Left ventricle myocardium inferior (tissue), 1 donor: ENCODE results near the gene FREM3. TPM values are rescaled to one million over a fixed set of nuclear protein-coding genes. Genes with fewer than 3 reads are reported as not detected.

Experiments
- DNase-seq: peaks from one replicate; pipeline ENCODE4 v3.0.0-alpha.2; 2020
- H3K27ac ChIP-seq: fragments of 200-600 bp; replicated peaks from 2 replicates; pipeline ENCODE4 v1.8.0; 2021
- H3K27me3 ChIP-seq: fragments of 200-600 bp; 2 replicates; pipeline ENCODE4 v1.8.0; 2021; ENCODE audit warnings: low read depth
- H3K36me3 ChIP-seq: fragments of 200-600 bp; 2 replicates; pipeline ENCODE4 v1.8.0; 2021
- H3K4me1 ChIP-seq: fragments of 200-600 bp; 2 replicates; pipeline ENCODE4 v1.8.0; 2021
- H3K4me3 ChIP-seq: fragments of 200-600 bp; 2 replicates; pipeline ENCODE4 v1.8.0; 2021; ENCODE audit warnings: mild to moderate bottlenecking, moderate library complexity
- H3K9me3 ChIP-seq: fragments of 200-600 bp; replicated peaks from 2 replicates; pipeline ENCODE4 v1.8.0; 2021
- intact Hi-C: fragments of 100-400 bp; cut with micrococcal nuclease; formaldehyde crosslinking; loops from one replicate; pipeline ENCODE4 v1.11.0; 2022
- total RNA-seq: library from RNA; stranded (reverse); fragmentation: NEBNext Ultra II Directional; extraction: Animal tissue kit (Norgen Biotek cat#: 25700); gene quantifications from one replicate; pipeline ENCODE4 v1.2.1, GENCODE V29; 2021
- TF ChIP-seq, protein P1 (sequence below): fragments of 200-600 bp; IDR thresholded peaks from 2 replicates; pipeline ENCODE4 v1.8.0; 2021; ENCODE audit warnings: antibody characterized with exemption, mild to moderate bottlenecking, borderline replicate concordance
- donor health status: DM: no; HTN: yes; CAD: no; lungs with severe emphysema.

FREM3 gene
- total RNA-seq, 1 donor from 2014 or later, result not detected

DNA sequence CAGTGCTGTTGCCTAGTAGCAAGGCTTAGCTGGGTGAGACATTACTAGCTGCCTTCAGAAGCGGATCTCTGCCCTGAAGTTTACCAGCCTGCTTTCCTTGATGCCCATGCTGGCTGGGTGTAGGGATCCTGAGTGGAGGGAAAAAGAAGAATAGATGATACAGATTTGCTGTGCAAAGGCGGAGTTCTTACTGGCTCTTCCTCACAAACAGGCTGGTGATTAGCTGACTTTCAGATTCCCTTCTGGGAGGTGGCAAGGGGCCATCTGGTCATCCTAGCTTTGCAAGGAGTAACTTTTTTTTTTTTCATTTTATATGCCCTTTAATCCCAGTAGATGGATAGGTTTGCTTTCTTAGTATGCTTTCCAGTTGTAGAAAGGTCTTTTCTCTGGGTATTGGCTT lies 142.2 kb downstream of the FREM3 start:
- Histone ChIP-seq H3K36me3 (peaks cover 7% of the 10 kb centered on the region), H3K4me3 (no peak overlapping the region), H3K27ac (no peak overlapping the region), H3K27me3 (no peaks in the 10 kb centered on the region), H3K9me3 (no peaks in the 10 kb centered on the region), H3K4me1 (peaks cover 17% of the 10 kb centered on the region)
- intact Hi-C loops, result no loop called here
- no peak for DNase-seq
- TF ChIP-seq, protein P1, sequence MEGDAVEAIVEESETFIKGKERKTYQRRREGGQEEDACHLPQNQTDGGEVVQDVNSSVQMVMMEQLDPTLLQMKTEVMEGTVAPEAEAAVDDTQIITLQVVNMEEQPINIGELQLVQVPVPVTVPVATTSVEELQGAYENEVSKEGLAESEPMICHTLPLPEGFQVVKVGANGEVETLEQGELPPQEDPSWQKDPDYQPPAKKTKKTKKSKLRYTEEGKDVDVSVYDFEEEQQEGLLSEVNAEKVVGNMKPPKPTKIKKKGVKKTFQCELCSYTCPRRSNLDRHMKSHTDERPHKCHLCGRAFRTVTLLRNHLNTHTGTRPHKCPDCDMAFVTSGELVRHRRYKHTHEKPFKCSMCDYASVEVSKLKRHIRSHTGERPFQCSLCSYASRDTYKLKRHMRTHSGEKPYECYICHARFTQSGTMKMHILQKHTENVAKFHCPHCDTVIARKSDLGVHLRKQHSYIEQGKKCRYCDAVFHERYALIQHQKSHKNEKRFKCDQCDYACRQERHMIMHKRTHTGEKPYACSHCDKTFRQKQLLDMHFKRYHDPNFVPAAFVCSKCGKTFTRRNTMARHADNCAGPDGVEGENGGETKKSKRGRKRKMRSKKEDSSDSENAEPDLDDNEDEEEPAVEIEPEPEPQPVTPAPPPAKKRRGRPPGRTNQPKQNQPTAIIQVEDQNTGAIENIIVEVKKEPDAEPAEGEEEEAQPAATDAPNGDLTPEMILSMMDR, result no peak

DNA sequence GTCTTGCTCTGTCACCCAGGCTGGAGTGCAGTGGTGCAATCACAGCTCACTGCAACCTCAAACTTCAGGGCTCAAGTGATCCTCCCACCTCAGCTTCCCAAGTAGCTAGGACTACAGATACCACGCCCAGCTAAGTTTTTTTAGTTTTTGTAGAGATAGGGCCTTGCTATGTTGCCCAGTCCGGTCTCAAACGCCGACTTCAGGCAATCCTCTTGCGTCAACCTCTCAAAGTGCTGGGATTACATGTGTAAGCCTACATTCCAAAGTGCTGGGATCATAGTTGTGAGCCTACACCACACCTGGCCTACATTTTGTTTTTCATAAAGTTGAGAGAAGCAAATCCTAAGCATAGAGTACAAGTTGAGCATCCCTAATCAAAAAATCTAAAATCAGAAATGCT lies 144.8 kb downstream of the FREM3 start:
- H3K9me3 ChIP-seq, result no peaks in the 10 kb centered on the region
- H3K36me3 ChIP-seq, result peaks cover 32% of the 10 kb centered on the region
- peaks cover 19% of the 10 kb centered on the region for H3K4me1 ChIP-seq
- H3K27me3 ChIP-seq, result no peaks in the 10 kb centered on the region
- DNase-seq, result no peak
- intact Hi-C loops, result no loop called here
- no peak overlapping the region for H3K27ac ChIP-seq
- TF ChIP-seq, protein P1, result no peak
- H3K4me3 ChIP-seq, result no peak overlapping the region

DNA sequence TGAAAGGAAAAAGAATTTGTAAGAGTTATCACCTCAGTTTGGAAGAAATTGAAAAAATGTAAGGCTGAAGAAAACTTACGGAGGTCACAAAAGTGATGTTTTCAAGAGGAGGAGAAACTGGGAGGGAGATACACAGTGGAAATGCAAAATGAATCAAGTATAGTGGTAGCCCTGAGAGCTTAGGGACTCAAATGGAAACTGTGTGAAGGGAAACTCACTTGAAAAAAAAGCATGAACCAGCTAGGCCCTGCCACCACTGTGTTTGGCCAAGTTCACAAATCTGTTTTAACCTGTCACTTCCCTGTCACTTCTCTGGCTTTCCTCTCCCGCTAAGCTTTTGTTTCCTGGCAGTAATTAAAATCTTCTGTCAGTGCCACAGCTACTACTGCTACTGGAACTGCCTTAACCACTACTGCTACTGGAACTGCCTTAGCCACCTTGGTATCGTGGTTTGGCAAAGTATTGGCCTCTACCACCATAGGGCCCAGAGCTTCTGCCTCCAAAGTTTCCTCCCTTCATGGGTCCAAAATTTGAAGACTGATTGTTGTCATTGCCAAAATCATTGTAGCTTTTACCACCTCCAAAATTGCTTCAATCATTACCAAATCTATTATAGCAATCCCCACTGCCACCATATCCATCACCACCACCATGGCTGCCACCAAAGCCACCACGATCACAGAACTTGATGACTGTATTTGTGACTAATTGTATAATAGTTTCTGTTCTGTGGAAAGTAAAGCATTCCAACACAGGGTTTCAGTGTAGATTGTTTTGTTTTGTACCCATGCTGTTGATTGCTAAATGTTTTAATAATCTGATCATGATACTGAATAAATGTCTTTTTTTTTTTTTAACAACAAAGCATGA lies 145.5 kb downstream of the FREM3 start:
- TF ChIP-seq, protein P1, result no peak
- peaks cover 39% of the 10 kb centered on the region for H3K36me3 ChIP-seq
- no peaks in the 10 kb centered on the region for H3K9me3 ChIP-seq

DNA sequence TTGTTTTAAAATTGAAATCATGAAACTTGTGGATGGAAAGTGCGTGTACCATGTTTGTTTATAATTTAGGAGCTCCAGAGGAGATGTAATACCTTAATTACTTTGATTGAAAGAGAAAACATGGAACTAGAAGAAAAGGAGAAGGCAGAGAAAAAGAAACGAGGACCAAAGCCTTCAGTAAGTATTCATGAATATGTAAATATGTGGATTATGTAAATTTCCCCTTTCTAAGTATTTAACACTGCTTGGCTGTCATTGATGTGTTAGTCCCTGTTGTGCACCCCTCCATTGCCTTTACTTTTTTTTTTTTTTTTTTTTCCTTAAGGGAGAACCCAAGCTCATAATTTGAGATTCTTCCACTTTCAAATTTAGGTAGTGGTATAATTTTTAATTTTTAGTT lies 150.5 kb downstream of the FREM3 start:
- intact Hi-C loops, result no loop called here
- Histone ChIP-seq H3K4me1 (peaks cover 8% of the 10 kb centered on the region), H3K4me3 (no peak overlapping the region), H3K27ac (no peak overlapping the region), H3K36me3 (peaks cover 90% of the 10 kb centered on the region), H3K9me3 (no peaks in the 10 kb centered on the region), H3K27me3 (no peaks in the 10 kb centered on the region)
- no peak for DNase-seq
- TF ChIP-seq, protein P1, result no peak

More for the DNA sequence above, 145.5 kb downstream of the FREM3 start:
- no peak overlapping the region for H3K4me3 ChIP-seq
- peaks cover 22% of the 10 kb centered on the region for H3K4me1 ChIP-seq
- DNase-seq, result no peak
- no peak overlapping the region for H3K27ac ChIP-seq
- no peaks in the 10 kb centered on the region for H3K27me3 ChIP-seq
- intact Hi-C loops, result no loop called here

DNA sequence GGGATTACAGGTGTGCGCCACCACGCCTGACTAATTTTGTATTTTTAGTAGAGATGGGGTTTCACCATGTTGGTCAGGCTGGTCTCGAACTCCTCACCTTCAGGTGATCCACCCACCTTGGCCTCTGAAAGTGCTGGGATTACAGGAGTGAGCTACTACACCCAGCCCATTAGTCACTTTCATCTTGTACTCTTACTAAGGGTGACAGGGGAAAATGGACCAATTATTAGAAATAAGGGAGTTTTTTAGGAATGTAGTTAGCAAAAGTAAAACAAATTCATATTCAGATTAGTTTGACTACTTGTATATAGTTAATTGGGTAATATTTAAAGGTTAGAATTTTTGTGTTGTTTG lies 160.8 kb downstream of the FREM3 start:
- TF ChIP-seq, protein P1, result no peak
- intact Hi-C loops, result no loop called here
- H3K4me1 ChIP-seq, result no peaks in the 10 kb centered on the region
- no peaks in the 10 kb centered on the region for H3K27me3 ChIP-seq
- no peak overlapping the region for H3K27ac ChIP-seq
- DNase-seq, result no peak
- peaks cover 97% of the 10 kb centered on the region for H3K36me3 ChIP-seq
- H3K9me3 ChIP-seq, result no peaks in the 10 kb centered on the region
- no peak overlapping the region for H3K4me3 ChIP-seq
